OCI-LY3 (cell line): ENCODE results near the gene SULT1A2.

Experiments used
- CTCF ChIP-seq: fragments of 200-600, 300-600 bp; sonication (generic); IDR thresholded peaks from 2 replicates; pipeline ENCODE4 v1.5.1; 2014; ENCODE audit warnings: antibody characterized with exemption, low read length, low read depth
- EZH2phosphoT487 ChIP-seq: fragments of 200-600 bp; shearing (Covaris generic); IDR thresholded peaks from 2 replicates; pipeline ENCODE4 v1.6.1; 2018; ENCODE audit warnings: antibody characterized with exemption, mixed run types, low read depth

GRCh38 chr16:28602529-28602928 is 5.7 kb upstream of the SULT1A2 start:
- no peak for TF ChIP-seq CTCF
- no peak for TF ChIP-seq EZH2phosphoT487
